Forelimb muscle (tissue), 1 donor: Measurements from ENCODE around the gene SWAP70. TPM values are rescaled to one million over a fixed set of nuclear protein-coding genes. Genes with fewer than 3 reads are reported as not detected.
A peak's percentile ranks its signal among the peaks of the same experiment; 100 is the strongest.

ENCODE experiments used
- DNase-seq: peaks from one replicate; pipeline ENCODE4 v3.0.0-alpha.2; 2013; ENCODE audit warnings: low read depth
- polyA plus RNA-seq: library from polyadenylated mRNA; unstranded; fragments of 120-200 nt; gene quantifications from one replicate; pipeline ENCODE4 v1.2.1, GENCODE V29; 2013; ENCODE audit not compliant: insufficient read length

Gene SWAP70
- polyA plus RNA-seq, 1 donor, result 11.2 TPM

GRCh38 chr11:9776203-9776602, 112.3 kb downstream of the SWAP70 start:
- DNase-seq, result no peak

- no peak for DNase-seq
Observed at GRCh38 chr11:9777066-9777465, 113.2 kb downstream of the SWAP70 start.

GRCh38 chr11:9777525-9777924, 113.6 kb downstream of the SWAP70 start:
- no peak for DNase-seq

GRCh38 chr11:9780929-9781328, 117.1 kb downstream of the SWAP70 start:
- no peak for DNase-seq

- DNase-seq, result no peak
Observed at GRCh38 chr11:9783986-9784385, 120.1 kb downstream of the SWAP70 start.

GRCh38 chr11:9784602-9785315, 120.9 kb downstream of the SWAP70 start:
- no peak for DNase-seq

GRCh38 chr11:9787260-9787659, 123.4 kb downstream of the SWAP70 start:
- DNase-seq, result no peak

GRCh38 chr11:9787981-9788521, 124.2 kb downstream of the SWAP70 start:
- DNase-seq, result no peak

GRCh38 chr11:9789910-9790309, 126.0 kb downstream of the SWAP70 start:
- DNase-seq, result no peak

- DNase-seq, result no peak
Observed at GRCh38 chr11:9790703-9791102, 126.8 kb downstream of the SWAP70 start.

- DNase-seq, result no peak
Observed at GRCh38 chr11:9796266-9796665, 132.4 kb downstream of the SWAP70 start.

GRCh38 chr11:9796854-9797253, 133.0 kb downstream of the SWAP70 start:
- no peak for DNase-seq

- no peak for DNase-seq
Observed at GRCh38 chr11:9797300-9797699, 133.4 kb downstream of the SWAP70 start.

GRCh38 chr11:9799886-9800285, 136.0 kb downstream of the SWAP70 start:
- no peak for DNase-seq

GRCh38 chr11:9802291-9802861, 138.5 kb downstream of the SWAP70 start:
- DNase-seq, result peak; percentile 56

Other genes with a start within 250 kb of the SWAP70 start
- 13.7 TPM for gene ZNF143, start 203.1 kb upstream of the SWAP70 start, polyA plus RNA-seq
- gene WEE1, start 90.4 kb upstream of the SWAP70 start, polyA plus RNA-seq, result 35.0 TPM